ENCODE measurements around the gene POLR2J3.
"Not testable (repeated sequence)": the region's sequence is repeated elsewhere in the genome, so short reads cannot be mapped to it uniquely, and the experiment has no call there.

GRCh38 chr7:102583495-102583894 lies 11.1 kb upstream of the POLR2J3 start:
- not testable (repeated sequence) for TF ChIP-seq CTCF (IDR thresholded peaks at IDR 0.05; ENCODE audit: low read depth, low read length); EZH2phosphoT487 (IDR thresholded peaks at IDR 0.05; ENCODE audit: low read depth)
